Stimulated activated CD4-positive, alpha-beta T cell treated with anti-CD3 and anti-CD28 coated beads, Interleukin-15, amount 100 ng/mL, for 1 hour (primary cell): ENCODE results near the gene RSPH9.
A peak's percentile ranks its signal among the peaks of the same experiment; 100 is the strongest.

Experiments used
- DNase-seq, 2 donors: peaks; one replicate each; pipeline ENCODE4 v3.0.0-alpha.2; 2020; ENCODE audit warnings: low read depth in 1 of 2, low spot score in 1 of 2

The RSPH9 gene

DNA sequence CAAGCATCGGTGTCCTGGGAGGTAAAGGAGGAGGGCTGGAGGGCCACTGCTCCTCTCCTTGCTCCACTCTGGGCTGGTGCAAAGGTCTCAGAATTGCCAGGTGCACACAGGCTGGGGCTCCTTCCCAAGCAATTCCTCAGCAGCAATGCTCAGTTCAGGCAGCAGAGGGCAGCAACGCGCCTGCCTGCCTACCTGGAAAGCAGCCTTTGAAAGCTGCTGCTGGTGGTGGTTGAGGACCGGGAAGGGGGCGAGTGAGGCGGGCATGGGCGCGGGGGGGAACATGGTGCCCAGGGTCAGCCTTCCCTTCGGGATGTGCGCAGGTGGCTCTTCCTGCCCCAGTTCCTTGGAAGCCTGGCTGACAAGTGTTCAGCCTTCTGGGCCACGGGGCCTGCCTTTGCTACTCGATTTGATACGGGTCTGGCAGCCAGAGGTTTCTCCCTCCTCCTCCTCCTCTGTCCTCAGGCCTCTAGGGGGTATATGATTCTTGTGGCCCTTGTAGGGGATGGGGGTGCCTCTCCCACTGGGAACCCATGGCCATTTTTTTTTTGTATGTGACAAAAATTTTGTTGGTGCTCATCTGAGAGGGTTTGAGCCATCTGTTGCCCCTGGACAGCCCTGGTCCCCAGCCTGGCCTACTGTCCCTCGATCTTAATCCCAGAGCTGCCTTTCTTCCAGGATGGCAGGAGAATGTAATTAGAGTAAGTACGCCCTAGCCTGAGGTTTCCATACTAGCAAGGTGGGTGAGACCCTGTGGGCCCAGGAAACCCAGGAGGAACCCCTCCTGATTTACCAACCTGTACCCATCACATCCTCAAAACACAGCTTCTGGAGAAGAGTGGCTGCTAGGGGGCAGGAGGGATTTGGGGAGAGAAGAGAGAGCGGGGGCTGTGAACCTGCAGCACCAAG is 22.7 kb downstream of the RSPH9 start:
- DNase-seq = peak; percentile 61 to 81

DNA sequence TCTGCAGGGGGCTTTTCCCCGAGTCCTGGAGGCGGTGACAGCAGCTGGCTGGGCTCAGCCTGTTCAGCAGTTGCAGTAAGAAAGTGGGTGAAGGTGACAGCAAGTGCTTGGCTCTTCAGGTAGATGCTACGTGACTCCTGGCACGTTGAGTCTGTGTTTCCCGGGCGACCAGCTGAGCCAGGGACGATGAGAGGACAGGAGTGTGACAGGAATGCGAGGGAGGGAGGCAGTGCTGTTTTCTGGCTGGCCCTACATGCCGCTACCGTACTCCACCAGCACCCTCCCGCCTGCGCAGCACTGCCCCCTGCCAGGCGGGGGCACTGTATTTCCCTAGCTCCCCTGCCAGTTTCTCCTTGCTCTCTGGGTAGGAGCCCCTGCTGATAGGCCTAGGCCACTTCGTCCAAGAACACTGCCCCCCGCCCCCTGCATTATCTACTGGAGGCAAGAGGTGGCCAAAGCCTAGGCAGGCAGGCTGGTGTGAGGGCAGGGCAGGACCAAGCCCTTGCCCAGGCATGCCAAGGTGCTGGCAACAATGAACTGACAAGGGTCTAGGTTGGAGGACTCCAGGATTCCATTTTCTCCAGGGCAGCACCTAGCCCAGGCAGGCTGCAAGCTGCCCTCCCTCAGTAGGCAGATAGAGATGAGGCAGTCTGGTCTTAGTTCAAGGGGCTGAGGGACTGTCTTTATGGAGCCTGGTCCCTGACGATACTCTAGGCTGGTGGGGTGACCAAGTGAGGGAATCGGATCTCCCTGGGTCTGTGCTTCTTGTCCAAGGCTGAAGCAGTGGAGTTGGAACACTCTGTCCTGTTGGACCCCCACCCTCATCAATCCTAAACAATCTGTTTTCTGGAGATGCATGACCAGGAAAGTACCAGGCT is 23.6 kb downstream of the RSPH9 start:
- DNase-seq = peak; percentile 8 to 32

GRCh38 chr6:43669050-43669921 is 24.4 kb downstream of the RSPH9 start:
- DNase-seq = no peak

DNA sequence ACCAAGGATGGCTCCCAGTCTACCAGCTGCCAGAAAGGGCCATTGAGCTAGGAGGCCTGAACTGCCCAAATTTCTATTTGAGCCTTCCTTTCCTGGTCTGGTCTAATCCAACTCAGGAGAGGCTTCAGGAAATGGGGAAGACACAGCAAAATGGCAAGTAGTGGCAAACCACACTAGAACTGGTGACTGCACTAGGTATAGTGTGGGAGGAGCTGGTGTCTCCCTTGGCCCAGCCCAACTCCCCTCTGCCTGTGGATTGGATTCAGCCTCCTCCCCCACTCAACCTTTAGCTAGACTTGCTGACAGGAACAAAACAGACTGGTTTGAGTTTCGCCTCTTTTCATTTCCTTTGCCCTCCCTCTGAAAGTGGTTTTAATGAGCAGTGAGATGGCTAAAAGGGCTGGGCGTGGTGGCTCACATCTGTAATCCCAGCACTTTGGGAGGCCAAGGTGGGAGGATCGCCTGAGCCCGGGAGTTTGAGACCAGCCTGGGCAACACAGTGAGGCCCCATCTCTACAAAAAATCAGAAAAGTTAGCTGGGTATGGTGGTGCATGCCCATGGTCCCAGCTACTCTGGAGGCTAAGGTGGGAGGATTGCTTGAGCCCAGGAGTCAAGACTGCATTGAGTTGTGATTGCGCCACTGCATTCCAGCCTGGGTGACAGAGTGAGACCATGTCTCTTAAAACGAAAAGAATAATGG is 25.2 kb downstream of the RSPH9 start:
- no peak for DNase-seq

DNA sequence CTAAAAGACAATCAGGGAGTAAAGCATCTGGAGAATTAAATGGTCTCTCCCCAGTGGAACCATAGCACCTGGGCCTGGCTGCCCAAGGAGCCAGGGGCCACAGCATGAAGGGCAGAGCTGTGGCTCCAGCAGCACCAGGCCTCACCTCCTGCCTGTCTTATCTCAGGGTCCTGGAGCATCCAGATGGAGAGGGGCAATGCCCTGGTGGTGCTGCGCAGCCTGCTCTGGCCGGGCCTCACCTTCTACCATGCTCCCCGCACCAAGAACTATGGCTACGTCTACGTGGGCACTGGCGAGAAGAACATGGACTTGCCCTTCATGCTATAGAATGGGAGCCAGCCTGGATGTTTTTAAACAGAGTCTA is 25.8 kb downstream of the RSPH9 start:
- DNase-seq = no peak

- no peak for DNase-seq
Observed at GRCh38 chr6:43671011-43671800, 26.4 kb downstream of the RSPH9 start.

DNA sequence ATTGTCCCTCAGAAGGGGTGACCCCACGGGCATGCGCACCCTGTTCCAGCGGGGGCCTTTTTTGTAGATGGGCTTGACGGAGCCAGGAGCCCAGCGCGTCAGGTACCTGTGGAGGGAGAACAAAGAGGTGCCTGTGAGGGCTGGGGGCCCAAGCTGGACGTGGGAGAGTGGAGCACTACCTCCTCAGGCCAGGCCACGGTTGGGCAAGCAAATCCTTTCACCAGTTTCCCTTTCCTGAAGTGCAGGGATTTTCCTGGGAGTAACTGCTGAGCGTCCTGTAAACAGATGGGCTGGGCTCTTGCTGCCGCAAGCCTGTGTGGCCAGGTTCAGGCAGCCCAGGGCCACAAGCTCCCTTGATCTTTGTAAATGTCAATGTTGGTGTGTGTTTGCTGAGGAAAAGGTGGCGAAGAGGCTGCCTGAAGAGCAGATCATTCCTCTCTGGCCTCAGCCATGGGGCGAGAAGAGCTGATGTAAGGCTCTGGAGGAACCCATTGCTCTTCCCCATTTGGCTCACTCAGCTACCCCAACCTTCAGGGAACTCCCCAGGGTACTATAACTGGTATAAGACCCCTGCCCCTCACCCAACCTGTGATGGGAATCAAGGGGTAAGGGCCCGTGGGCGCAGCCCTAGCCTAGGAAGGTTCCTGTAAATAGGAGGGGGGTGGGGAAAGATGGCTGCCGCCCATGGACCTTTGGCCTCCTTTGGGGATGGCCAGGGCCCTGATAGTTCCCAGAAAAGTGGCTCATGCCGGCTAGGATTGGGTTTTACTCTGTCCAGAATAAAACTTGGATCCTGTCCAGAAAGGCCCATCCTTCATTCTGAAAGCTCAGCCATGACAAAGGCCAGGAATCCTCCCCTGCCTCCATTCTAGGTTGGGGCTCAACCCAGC is 27.2 kb downstream of the RSPH9 start:
- DNase-seq = no peak

GRCh38 chr6:43673444-43674084 is 28.7 kb downstream of the RSPH9 start:
- no peak for DNase-seq

- DNase-seq = no peak
Observed at GRCh38 chr6:43674291-43674690, 29.5 kb downstream of the RSPH9 start.

DNA sequence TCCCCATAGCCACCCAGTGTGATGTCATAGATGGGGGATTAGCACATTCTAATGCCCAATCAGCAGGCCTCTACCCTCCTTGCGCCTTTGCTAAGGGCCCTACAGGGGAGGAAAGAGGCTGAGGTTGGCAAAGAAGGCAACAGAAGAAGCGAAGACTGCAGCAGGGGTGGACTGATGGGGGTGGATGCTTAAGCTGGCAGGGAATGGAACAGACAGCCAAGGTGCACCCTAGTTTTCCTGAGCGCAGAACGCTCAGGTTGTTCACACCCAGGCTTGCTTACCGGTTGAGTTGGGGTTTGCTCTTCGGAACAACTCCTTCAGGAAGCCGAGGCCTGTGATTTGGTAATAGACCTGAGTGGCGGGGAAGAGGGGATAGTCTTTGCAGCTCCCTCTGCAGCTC is 30.1 kb downstream of the RSPH9 start:
- no peak for DNase-seq

DNA sequence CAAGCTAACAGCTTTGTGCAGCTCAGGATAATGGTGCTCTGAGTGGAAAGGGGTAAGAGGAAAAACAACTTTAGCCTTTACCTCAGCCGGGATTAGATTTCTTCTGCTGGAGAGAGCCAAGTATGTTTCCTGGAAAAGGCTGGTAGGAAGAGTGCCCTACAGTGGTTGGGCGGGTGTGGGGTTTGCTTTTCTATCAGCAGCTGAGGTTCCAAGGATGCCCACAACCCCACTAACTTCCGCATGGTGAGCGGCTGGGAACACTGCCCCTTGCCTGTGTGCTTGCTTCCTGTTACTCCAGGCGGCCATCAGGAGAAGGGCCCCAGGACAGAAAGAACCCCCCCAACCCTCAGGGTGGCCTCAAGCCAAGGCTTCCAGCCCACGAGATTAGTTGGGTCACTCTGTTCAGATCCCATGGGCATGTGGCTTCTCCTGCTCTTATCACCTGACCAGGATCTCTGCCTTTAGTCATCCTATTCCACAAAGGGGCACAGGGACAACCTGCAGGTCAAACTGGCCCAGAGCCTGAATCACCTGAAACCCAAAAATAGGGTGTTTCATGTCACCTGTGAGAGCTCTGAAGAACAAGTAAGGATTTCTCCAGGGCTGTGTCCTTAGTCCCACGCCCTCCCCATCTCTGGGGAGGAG is 32.2 kb downstream of the RSPH9 start:
- no peak for DNase-seq

DNA sequence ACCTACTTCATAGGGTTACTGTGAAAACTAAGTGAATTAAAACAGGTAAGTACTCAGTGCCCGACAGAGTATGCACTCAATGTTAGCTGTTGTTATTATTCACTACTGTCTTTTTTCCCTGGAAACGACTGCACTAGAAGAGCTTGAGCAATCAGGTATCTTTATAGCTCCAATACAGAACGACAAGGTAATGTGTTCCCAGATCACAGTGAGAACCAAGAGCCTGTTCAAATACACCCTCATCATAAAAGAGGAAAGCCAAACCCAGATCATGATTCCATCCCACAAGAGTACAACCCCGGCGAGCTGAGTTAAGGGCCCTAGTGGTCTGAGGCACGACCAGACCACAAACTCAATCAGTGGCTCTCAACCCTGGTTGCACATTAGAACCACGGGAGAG is 32.9 kb downstream of the RSPH9 start:
- no peak for DNase-seq

DNA sequence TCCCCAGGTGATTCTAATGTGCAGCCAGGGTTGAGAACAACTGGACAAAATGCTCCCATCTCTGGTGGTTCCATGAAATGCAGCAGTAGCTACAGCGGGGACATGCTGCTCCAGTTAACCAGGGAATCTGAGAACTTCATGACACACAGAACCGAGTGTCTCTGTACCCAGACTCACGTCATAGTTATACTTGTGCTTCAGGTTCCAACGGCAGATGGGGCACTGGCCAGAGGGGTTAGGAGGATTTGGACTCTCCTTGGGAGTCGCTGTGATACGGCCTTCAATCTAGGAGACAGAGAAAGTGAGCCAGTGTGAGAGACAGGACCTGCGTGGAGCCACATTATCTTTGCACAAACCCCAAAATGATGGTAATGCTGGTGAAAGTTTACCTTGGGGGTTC is 33.5 kb downstream of the RSPH9 start:
- DNase-seq = no peak

DNA sequence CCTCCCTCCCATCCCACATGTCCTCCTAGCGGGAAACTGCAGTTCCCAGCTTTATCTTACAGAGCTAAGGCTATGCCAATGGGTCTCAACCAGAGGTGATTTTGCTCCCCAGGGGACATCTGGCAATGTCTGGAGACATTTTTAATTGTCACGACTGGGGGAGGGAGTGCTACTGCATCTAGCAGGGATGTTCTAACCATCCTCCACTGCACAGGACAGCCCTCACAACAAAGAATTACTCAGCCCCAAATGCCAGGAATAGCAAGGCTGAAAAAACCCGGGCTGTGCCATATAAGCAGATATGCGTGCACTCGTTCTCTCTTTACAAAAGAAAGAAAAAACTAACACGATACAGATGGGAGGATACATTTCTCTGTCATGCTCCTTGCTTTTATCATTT is 34.2 kb downstream of the RSPH9 start:
- DNase-seq = no peak

DNA sequence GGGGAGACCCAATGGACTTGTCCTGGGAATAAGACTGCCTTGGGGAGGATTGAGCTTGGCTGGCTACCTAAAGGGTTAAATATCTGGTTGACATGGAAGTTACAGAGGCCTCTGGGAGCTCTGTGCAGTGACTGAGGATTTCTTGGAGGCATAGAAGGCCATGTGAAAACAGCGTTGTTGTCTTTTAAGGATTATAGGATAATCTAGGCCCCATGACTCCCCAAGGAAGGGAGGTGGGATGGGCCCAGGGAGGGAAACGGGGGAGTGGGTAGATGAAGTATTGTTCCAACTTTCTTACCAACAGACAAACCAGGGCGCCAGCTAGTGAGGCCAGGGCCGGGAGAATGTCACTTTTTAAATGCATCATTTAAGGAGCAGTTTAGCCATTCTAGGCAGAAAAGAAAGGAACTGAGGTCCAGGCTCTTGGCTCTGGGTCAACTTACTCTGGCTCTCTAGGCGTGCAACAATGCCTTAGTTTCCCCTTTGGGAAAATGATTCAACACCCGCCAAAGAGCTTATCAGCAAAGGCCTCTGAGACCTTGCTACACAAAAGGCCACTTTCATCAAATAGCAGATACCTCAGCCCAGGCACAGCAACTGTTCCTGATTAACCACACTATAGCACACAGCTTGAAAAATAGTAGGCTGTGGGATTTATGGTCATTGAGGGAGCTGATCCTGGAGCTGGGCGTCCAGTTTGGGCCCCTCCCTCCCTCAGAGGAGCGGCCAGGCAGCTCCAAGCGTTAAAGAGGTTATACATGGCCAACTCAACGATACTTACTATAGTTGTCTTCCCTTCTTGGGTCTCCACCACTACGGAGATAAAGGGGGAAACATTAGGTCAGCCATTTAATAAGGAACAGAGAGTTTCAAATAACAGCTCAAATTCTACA is 35.7 kb downstream of the RSPH9 start:
- DNase-seq = no peak

- DNase-seq = no peak
Observed at GRCh38 chr6:43681303-43681702, 36.5 kb downstream of the RSPH9 start.
